ENCODE data around the gene SOWAHD.

- TF ChIP-seq CTCF (IDR thresholded peaks at IDR 0.05) = no peak
- no peak for TF ChIP-seq POLR2A (IDR thresholded peaks at IDR 0.05)
These were observed 23.5 kb upstream of the SOWAHD start for GRCh38 chrX:119734897-119735339.

Measured in right lobe of liver (tissue), 4 donors.